Activated T-helper 1 cell treated with anti-CD3 and anti-CD28 coated beads, Interleukin-2, amount 50 U/mL, for 16 hours (primary cell): ENCODE measurements around the gene ASGR1.

Experiments
- DNase-seq, 2 donors: peaks; one replicate each; pipeline ENCODE4 v3.0.0-alpha.2; 2020; ENCODE audit warnings: low read depth in 1 of 2, low spot score in 1 of 2

ASGR1 gene

GRCh38 chr17:7216242-7217112 lies 37.3 kb upstream of the ASGR1 start:
- DNase-seq, result no peak

GRCh38 chr17:7215652-7216180 lies 36.5 kb upstream of the ASGR1 start:
- DNase-seq, result no peak

GRCh38 chr17:7215136-7215638 lies 36.0 kb upstream of the ASGR1 start:
- DNase-seq, result no peak

- peak; percentile 97 to 98 for DNase-seq
These were observed 35.3 kb upstream of the ASGR1 start for GRCh38 chr17:7214300-7215135.

- peak in 1 of 2 donors; percentile 57 for DNase-seq
These were observed 34.7 kb upstream of the ASGR1 start for GRCh38 chr17:7213895-7214299.

GRCh38 chr17:7211491-7212273 lies 32.5 kb upstream of the ASGR1 start:
- DNase-seq, result no peak

GRCh38 chr17:7208754-7209460 lies 29.7 kb upstream of the ASGR1 start:
- DNase-seq, result no peak

GRCh38 chr17:7208027-7208571 lies 28.9 kb upstream of the ASGR1 start:
- DNase-seq, result no peak

GRCh38 chr17:7207120-7208001 lies 28.2 kb upstream of the ASGR1 start:
- no peak for DNase-seq

GRCh38 chr17:7205561-7205960 lies 26.4 kb upstream of the ASGR1 start:
- DNase-seq, result no peak

- DNase-seq, result peak; percentile 84 to 87
These were observed 25.8 kb upstream of the ASGR1 start for GRCh38 chr17:7204828-7205461.

GRCh38 chr17:7204336-7204735 lies 25.2 kb upstream of the ASGR1 start:
- DNase-seq, result no peak

- DNase-seq, result no peak
These were observed 24.2 kb upstream of the ASGR1 start for GRCh38 chr17:7203391-7203790.

- DNase-seq, result no peak
These were observed 17.7 kb upstream of the ASGR1 start for GRCh38 chr17:7196651-7197401.

- no peak for DNase-seq
These were observed 16.8 kb upstream of the ASGR1 start for GRCh38 chr17:7195971-7196370.

GRCh38 chr17:7192271-7192937 lies 13.2 kb upstream of the ASGR1 start:
- no peak for DNase-seq

- no peak for DNase-seq
These were observed 12.6 kb upstream of the ASGR1 start for GRCh38 chr17:7191571-7192270.
